RPMI8226 (cell line): ENCODE data around the gene TM4SF20.
A peak's percentile ranks its signal among the peaks of the same experiment; 100 is the strongest.

Experiments used
- DNase-seq: peaks from one replicate; pipeline ENCODE4 v3.0.0-alpha.2; 2015

The TM4SF20 gene, protein sequence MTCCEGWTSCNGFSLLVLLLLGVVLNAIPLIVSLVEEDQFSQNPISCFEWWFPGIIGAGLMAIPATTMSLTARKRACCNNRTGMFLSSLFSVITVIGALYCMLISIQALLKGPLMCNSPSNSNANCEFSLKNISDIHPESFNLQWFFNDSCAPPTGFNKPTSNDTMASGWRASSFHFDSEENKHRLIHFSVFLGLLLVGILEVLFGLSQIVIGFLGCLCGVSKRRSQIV

DNA sequence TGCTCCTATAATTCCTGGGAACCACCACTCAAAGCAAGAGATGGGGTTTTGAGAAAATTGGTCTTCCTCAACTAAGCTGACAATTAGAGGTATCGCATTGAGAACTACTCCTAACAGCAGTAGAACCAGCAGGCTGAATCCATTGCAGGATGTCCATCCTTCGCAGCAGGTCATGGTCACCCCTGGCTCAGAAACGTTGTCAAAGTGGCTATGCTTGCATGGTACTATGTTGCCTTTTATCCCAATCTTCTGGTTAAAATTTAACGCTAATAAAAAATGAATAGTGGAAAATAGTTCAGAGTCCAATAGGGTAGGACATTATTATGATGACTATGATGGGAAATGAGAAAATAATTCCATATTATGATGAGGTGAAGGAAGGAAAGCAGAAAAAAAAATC is at the start of gene TM4SF20:
TM4SF20 (minus strand) TSS at position 212 of the 400 bp plus-strand sequence; CDS start at position 174, 38 bp downstream.
- DNase-seq: no peak

DNA sequence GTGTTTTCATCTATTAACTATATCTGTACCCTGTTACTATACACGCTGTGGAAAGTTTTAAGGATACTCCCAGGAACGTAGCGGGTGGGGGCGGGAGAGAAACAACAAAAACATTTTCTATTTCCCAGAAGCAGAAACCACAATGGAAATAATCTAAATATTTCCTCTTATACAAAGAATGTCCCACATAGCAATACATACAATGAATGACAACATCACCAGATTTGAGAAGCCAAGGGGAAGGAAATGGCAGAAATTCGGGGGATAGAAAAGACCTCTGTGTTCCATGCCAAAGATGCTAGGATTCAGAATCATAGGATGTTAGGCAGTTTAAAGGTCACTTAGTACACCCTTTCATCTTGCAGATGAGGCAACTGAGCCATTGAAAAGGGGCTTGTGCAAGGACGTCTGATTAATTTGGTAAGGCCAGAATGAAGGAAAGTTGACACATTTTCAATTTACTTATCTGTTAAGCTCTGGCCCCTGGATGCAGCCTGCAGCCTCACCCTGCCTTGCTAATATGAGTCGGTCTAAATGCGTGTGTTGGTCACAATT is 49.7 kb upstream of the TM4SF20 start:
- DNase-seq: no peak

DNA sequence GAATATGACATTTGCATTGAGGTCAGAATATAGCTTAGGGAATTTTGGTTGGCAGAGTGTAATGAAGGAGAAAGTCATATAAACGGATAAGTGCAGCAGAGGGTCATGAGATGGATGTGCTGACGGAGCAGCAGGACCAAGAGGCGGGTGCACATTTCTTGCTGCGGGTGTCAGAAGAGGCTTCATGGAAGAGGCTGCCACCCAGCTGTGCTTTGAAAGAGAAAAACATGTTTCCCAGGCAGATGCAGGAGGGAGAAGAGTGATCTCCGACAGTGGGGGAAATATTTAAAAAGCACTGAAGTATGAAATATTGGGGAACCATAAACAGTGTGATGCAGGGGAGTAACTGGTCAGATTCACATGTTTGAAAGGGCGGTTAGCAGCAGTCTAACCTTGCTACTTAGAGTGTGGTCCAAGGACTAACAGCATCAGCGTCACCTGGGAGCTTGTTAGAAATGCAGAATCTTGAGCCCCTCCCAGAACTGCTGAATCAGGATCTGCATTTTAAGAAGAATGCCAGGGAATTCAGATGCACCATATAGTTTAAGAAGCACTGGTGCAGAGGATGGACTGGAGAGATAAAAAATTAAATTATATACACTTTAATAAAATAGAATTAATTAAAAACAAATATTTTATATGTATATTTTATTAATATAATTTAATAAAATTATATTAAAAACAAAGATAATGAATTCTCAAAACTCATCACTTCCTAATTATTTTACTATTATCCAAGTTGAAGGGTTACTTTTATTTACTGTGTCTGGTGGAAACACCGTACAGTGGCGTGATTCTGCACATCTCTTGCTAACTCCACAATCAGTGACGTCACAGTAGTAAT is 44.8 kb upstream of the TM4SF20 start:
- no peak for DNase-seq

DNA sequence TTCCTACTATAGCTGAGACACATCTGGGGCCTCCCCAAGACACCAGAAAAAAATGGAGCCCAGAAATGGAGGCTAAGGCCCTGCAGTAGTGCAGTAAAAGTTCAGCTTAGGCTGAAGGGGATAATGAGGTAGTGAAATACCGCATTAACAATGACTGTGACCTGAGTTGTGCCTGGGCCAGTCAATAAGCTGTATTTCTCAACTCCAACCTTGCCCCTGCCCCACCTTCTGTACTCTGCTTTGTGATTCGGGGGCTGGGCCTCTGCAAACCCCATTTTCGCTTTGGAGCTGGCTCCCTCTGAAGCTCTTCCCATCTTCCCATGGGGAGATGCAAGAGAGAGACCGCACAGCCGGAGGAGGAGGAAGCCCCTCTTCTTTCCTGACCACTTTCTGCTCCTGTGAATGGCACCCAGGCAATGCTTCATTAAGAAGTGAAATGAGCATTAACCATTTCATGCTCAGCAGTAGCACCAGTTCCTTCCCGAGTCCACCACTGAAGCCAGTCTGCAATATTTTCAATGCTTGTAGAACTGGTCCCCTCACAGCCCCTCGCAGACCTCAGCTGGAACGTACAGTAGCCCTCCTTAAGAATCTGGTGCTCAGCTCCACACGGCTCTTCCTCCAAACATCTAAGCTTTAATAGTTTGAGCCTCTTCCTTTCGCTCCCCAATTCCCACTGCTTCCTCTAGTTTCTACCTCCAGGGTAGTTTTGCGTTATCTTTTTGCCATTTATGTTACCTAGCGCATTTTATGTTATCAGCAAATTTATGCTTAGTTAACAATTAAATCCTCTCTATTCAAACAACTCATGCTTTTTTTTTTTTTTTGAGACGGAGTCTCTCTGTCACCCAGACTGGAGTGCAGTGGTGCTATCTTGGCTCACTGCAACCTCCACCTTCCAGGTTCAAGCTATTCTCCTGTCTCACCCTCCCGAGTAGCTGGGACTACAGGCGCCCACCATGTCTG is 41.3 kb upstream of the TM4SF20 start:
- no peak for DNase-seq

DNA sequence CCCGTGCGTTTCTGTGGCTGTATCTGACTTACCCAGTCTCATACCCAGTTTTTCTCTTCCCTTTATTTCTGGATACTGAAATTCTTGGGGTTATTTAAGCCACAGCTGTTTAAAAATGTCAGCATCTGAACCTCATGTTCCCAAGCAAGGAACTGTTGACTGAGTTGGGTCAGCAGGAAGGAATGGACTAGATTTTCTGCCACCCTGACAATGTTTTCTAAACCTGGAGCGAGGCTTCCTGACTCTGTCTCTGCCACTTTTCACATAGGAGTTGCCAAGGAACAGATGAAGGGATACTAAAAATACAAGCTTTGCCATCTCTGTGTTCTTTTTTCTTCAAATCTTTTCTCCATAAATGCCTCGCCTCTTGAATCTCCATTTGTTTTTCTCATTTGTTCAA is 37.6 kb upstream of the TM4SF20 start:
- DNase-seq: no peak

DNA sequence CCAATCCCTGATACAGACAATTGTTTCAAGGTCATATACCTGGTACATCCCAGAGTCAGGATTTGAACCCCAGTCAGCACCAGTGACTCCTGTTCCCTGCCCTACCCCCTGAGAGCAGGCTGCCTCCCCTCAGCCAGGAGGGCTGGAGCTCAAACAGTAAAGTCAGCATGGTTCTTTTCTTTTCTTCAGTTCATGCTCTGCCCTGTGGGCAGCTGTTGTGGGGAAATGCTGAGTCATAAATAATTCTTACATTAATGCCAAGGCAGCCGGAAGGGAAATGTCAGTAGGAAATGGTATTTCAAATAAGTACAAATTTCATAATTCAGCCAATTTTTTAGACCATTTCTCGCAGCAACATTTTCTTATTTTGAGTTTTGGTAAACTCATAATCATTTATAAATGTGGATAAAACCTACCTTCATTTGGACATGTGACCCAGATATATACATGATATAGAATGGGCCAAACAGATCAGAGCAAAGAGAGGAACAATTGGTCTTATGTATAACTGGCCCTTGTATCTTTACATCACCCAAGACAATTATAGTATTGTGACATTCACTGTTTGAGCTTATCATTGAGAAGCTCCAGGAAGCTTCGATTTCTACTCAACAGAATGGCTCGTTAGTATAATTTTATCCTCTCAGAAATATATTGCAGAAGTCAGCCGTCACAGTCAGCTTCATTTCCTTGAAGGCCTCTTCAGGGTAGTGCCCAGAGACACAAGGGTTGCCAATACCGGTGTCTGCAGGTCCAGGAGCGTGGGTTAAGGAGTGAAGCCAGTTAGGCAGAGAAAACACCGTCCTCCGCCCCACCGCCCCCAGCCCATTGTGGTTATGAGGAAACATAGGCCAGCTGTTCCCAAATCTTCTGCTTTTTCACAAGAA is 36.7 kb upstream of the TM4SF20 start:
- peak; percentile 71 for DNase-seq

DNA sequence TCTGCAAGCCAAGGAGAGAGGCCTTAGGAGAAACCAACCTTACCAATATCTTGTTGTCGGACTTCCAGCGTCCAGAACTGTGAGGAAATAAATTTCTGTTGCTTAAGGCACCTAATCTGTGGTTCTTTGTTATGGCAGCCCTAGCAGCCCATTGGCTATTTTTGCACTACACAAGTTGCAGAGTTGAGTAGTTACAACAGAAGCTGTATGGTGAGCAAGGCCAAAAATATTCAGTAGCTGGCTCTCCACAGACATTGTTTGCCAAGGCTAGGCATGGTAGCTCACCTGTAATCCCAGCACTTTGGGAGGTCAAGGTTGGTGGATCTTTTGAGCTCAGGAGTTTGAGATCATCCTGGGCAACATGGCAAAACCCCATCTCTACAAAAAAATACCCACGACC is 35.7 kb upstream of the TM4SF20 start:
- DNase-seq: no peak

DNA sequence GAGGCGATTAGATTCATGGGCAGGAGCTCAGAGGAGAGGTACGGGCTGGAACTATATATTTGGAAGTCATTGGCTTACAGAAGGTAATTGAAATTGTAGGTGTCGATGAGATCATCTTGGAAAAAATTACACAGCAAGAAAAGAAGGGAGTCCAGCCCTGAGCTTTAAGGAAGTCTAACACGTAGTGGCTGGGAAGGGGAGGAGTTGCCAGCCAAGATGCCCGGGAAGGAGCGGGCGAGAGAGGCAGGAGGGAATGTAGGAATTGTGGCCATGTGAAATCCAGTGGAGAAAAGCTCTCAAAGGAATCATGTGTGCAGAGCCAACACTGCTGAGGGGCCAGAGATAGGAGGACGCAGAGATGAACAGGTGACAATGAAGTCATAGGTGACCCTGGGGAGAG is 34.3 kb upstream of the TM4SF20 start:
- DNase-seq: no peak

DNA sequence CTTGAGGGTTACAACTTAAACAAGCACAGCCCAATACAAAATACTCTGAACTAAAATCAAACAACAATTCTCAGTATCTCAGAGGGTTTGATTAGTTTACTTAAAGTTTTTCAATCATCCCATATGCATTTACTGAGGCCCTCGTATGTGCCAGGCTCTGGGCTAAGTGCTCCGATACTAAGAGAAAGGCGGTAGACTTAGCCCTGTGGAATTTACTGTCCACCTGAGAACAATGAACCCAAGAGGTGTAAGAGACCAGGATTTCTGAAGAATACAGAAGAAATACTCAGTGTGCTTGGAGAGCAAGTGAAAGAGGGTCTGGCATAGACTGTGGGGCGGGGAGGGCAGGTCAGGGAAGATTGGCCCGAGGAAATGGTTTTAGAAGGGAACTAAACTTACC is 33.8 kb upstream of the TM4SF20 start:
- DNase-seq: no peak

DNA sequence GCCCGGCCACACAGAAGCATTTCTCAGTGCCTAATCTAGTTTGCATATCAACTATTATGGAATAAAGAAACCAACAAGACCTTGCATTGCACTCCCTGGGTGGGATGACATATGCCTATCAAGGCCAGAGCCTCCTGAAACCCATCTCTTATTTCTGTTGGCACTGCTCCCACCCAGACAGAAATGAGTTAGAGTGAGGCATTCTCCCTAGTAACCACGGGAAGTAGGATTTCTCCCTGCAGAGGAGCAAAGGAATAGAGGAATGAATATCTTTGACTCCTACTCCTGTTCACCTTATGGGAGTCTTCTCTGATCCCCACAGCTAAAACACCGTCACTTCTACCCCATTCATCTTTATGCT is 32.9 kb upstream of the TM4SF20 start:
- DNase-seq: no peak

DNA sequence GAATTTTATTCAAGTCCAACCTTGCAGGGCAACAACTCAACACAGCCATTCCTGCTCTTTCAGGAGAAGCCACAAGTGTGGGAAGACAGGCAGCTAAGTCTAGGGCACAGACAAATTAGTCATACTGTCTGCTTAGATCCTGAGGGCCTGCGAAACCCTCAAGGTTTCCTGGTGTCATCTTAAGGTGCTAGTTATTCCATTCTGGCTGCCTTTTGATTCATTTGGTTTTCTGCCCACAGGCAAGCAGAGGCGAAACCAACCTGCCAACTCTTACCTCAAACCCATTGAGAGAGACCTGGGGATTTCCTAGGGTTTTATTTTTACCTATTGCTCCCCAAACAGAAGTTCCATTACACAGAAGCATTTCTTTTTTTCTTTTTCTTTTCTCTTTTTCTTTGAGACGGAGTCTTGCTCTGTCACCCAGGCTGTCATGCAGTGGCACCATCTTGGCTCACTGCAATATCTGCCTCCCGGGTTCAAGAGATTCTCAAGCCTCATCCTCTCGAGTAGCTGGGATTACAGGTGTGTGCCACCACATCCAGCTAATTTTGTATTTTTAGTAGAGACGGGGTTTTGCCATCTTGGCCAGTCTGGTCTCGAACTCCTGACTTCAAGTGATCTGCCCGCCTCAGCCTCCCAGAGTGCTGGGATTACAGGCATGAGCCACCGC is 32.3 kb upstream of the TM4SF20 start:
- DNase-seq: peak; percentile 16

DNA sequence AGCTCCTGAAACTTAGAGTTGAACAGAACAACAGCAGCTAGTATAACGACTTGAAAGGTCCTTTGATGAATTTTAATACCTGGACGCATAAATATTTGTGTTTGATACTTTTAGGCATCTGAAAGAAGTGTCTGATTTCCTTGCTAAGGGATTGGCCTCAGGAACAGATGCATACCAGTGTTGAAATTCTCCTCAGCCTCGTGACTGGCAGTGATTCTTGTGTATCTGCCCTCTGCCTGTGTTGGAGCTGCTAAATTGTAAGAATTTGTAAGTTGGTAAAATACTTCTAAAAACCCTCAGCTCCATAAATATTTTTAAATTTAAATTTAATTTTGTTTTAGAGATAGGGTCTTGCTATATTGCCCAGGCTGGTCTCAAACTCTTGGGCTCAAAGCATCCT is 31.1 kb upstream of the TM4SF20 start:
- no peak for DNase-seq

DNA sequence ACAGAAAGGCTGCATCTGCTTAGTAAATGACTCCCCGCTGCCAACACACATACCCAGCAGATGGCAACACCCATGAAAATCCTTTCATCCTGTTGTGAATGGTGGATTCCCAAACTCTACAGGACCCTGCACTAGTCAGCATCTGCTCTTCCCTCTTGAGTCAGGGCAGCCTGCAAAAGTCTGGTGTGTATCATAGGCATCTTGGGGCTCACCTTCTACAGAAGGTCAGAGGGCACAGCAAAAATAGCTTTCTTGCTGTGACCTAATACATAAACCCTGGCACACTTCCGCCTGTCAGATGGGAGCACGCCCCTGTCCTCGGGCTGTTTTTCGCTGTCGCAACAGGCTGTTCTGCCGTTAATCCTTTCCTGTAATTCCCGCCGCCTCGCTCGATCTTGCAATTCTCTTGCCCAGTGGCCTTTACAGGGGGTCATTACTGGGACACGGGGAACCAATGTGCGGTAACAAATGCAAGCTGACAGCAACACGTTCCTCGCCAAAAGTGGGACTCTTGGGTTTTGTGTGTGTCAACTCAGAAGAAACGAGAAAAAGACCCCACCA is 28.6 kb upstream of the TM4SF20 start:
- DNase-seq: no peak

DNA sequence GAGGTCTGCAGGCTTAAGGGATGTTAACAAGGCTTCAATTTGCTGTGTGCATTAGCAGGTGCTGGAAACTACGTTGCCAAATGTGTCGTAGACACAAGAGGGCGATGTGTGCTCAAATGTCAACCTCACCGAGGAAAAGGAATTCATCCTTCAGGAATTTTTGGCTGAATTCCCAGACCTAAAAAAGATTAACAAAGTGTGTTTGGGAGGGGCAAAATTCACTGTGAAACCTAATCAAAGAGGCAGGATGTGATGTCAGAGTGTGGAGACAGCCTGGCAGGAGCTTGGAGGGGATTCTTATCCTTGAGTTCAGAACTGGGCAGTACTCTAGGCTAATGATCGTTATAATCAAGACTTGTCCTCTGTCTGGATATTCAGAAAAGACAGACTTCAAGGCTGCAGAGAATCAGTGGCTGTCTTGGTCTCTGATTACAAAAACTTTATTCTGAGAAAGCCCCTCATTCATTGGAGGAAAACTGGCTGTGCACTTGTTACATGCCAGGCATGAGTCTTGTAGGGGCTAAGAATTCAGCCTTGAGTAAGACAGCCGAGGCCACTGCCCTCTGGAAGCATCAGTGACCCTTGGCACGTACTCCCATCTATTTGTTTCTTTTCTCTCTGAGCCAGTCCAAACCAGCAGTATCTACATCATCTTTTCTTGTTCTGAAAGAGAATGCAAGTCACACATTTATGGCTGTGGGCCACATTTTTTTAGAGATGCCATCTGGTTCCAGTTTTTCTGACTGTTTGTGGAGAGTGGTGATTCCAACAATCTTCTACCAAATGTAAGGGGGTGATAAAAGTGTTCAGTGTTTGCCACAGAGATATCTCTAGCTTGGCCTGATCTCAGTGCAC is 27.3 kb upstream of the TM4SF20 start:
- DNase-seq: peak; percentile 27

DNA sequence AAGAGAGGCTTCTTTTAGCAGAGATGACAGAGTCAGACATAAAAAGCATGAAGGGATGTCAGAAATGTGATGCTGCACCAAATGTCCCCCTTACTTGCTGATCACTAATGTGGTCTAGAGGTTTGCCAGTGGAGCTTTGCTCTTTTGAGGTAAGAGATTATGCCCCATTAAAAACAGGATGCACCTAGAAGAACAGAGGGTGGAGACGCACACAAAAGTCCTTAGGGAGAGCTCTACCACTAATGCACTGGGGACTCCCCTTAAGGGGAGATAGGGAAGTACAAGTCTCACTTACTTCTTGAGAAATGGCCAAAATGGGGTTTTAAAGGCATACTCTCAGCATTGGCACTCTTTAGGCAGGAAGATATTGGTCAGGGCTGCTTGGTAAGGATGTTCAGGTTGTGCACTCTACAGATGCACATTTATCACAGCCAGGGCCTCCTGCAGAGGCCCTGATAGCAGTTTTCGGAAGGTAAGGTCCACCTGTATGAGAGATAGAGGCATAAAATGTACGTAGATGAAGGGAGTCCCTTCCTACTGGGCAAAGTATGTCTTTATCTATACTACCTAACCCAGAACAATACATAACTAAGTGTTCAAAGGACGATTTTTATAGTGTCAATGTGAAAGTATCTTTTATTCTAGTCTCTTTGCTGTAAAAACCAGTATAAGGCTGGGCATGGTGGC is 25.6 kb upstream of the TM4SF20 start:
- no peak for DNase-seq

DNA sequence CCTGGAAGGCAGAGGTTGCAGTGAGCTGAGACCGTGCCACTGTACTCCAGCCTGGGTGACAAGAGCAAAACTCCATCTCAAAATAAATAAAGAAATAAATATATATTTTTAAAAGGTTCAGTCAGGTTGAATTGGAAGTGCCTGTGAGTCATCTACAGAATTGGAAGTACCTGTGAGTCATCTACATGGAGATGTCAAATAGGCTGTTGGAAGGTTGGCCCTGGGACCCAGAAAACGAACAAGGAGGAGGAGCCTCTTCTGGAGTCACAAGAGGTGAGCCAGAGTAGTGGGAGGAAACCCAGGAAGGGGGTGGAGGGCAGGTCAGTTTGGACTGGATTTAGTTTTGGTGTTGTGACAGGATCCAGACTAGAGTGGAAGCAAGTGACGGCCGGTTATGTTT is 23.9 kb upstream of the TM4SF20 start:
- no peak for DNase-seq

DNA sequence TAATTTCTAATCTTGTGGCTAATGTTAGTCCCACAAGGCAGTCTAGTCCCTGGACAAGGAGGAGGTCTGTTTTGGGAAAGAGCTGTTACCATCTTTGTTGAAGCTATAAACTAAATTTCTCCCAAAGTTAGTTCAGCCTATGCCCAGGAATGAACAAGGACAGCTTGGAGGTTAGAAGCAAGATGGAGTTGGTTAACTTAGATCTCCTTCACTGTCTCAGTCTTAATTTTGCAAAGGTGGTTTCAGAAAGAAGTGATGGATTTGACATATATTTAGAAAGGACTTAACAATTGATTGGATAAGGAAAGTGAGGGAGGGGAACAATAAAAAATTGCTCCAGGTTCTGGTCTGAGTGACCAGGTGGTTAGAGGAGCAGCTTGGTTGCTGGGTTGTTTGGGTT is 23.2 kb upstream of the TM4SF20 start:
- no peak for DNase-seq

DNA sequence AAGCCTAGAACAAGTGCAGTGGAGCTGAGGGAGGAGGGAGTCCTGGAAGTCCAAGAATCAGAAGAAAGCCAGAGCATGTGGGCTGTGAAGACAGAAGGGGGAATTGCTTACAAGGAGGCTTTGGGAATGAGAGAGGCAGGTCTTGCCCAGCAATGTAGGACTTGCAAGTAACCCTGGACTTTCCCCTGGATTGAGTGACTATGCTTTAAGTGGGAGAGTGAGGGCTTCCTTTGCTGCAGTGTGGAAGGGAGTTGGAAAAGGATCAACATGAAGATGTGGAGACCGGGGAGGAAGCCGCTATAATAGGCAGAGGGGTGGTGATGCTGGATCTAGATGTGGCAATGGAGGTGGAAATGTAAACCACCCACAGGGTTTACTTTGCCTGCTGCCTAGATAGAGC is 22.4 kb upstream of the TM4SF20 start:
- no peak for DNase-seq
